Neural cell (in vitro differentiated cells): ENCODE results near the gene ZNF384. TPM values are rescaled to one million over a fixed set of nuclear protein-coding genes. Genes with fewer than 3 reads are reported as not detected.

ENCODE experiments used
- H2AFZ ChIP-seq: fragments of 200-600, 300-800 bp; sonication (generic), shearing (Covaris generic); 2 replicates; pipeline ENCODE4 v1.6.0; 2014; ENCODE audit warnings: low read depth, mild to moderate bottlenecking, antibody characterized with exemption, low read length, moderate library complexity
- H3F3A ChIP-seq: fragments of 200-600 bp; shearing (Covaris generic); 2 replicates; pipeline ENCODE4 v1.6.1; 2016; ENCODE audit warnings: mild to moderate bottlenecking, moderate library complexity, mixed read lengths, antibody characterized with exemption, low read length; ENCODE audit not compliant: insufficient read depth, poor library complexity, severe bottlenecking
- H3K27ac ChIP-seq: fragments of 200-600, 300-800 bp; sonication (generic), shearing (Covaris generic); 2 replicates; pipeline ENCODE4 v1.5.1; 2014; ENCODE audit warnings: mild to moderate bottlenecking, low read length, moderate library complexity
- H3K27me3 ChIP-seq: fragments of 300-800, 200-600 bp; sonication (generic), shearing (Covaris generic); 2 replicates; pipeline ENCODE4 v1.6.0; 2014; ENCODE audit warnings: mild to moderate bottlenecking, low read depth, low read length, moderate library complexity; ENCODE audit not compliant: insufficient read depth
- H3K36me3 ChIP-seq: fragments of 300-800, 200-600 bp; sonication (generic), shearing (Covaris generic); 2 replicates; pipeline ENCODE4 v1.5.1; 2014; ENCODE audit warnings: mild to moderate bottlenecking, antibody characterized with exemption, low read length, moderate library complexity; ENCODE audit not compliant: insufficient read depth
- H3K4me2 ChIP-seq: fragments of 300-800, 200-600 bp; sonication (generic), shearing (Covaris generic); 2 replicates; pipeline ENCODE4 v1.6.0; 2014; ENCODE audit warnings: mild to moderate bottlenecking, low read length
- H3K4me3 ChIP-seq: fragments of 300-800, 200-600 bp; sonication (generic), shearing (Covaris generic); 2 replicates; pipeline ENCODE4 v1.5.1; 2014; ENCODE audit warnings: mild to moderate bottlenecking, low read length, moderate library complexity
- H3K79me2 ChIP-seq: fragments of 200-600 bp; shearing (Covaris generic); replicated peaks from 2 replicates; pipeline ENCODE4 v1.6.0; 2014; ENCODE audit warnings: mild to moderate bottlenecking, low read length, moderate library complexity; ENCODE audit not compliant: insufficient read depth
- H3K9ac ChIP-seq: fragments of 300-800, 200-600 bp; sonication (generic), shearing (Covaris generic); 2 replicates; pipeline ENCODE4 v1.6.1; 2016; ENCODE audit warnings: mild to moderate bottlenecking, low read length, mixed read lengths
- H3K9me2 ChIP-seq: fragments of 200-600 bp; shearing (Covaris generic); 2 replicates; pipeline ENCODE4 v1.6.1; 2016; ENCODE audit warnings: mild to moderate bottlenecking, low read length, mixed read lengths; ENCODE audit not compliant: insufficient read depth
- H3K9me3 ChIP-seq: fragments of 200-600, 300-800 bp; sonication (generic), shearing (Covaris generic); 2 replicates; pipeline ENCODE4 v1.6.1; 2016; ENCODE audit warnings: mild to moderate bottlenecking, mixed run types, low read length, moderate library complexity, mixed read lengths
- H4K20me1 ChIP-seq: fragments of 200-600 bp; shearing (Covaris generic); 2 replicates; pipeline ENCODE4 v1.6.1; 2016; ENCODE audit warnings: mild to moderate bottlenecking, mixed run types; ENCODE audit not compliant: insufficient read depth
- EP300 ChIP-seq: fragments of 450-650 bp; conservative IDR thresholded peaks from 2 replicates; pipeline ENCODE4 v1.6.1; 2014; ENCODE audit warnings: antibody characterized with exemption, mild to moderate bottlenecking, moderate library complexity; ENCODE audit not compliant: poor library complexity, severe bottlenecking
- EZH2 ChIP-seq: fragments of 200-600, 300-800 bp; shearing (Covaris generic), sonication (generic); IDR thresholded peaks from 2 replicates; pipeline ENCODE4 v1.6.1; 2014; ENCODE audit warnings: antibody characterized with exemption, low read length, borderline replicate concordance, mild to moderate bottlenecking; ENCODE audit not compliant: insufficient read depth, poor library complexity, severe bottlenecking
- MXI1 ChIP-seq: fragments of 450-650 bp; conservative IDR thresholded peaks from 2 replicates; pipeline ENCODE4 v1.6.1; 2014; ENCODE audit warnings: antibody characterized with exemption, mild to moderate bottlenecking; ENCODE audit not compliant: poor library complexity, severe bottlenecking
- POLR2AphosphoS5 ChIP-seq: IDR thresholded peaks from 2 replicates; pipeline ENCODE4 v1.6.1; 2012
- RAD21 ChIP-seq: fragments of 450-650 bp; conservative IDR thresholded peaks from 2 replicates; pipeline ENCODE4 v1.6.1; 2014; ENCODE audit warnings: antibody characterized with exemption, mild to moderate bottlenecking, moderate library complexity
- SMC3 ChIP-seq: fragments of 450-650 bp; conservative IDR thresholded peaks from 2 replicates; pipeline ENCODE4 v1.6.1; 2014; ENCODE audit warnings: antibody characterized with exemption, mild to moderate bottlenecking, moderate library complexity; ENCODE audit not compliant: poor library complexity
- TAF1 ChIP-seq: IDR thresholded peaks from 2 replicates; pipeline ENCODE4 v1.6.1; 2012; ENCODE audit warnings: low read depth
- polyA plus RNA-seq: library from polyadenylated mRNA; depleted of rRNA; stranded (reverse); fragments of >200 nt; gene quantifications from 2 replicates; pipeline ENCODE4 v1.2.3, GENCODE V29; 2014
- TF ChIP-seq, protein P1 (sequence below): fragments of 450-650 bp; IDR thresholded peaks from 2 replicates; pipeline ENCODE4 v1.5.1; 2014; ENCODE audit warnings: antibody characterized with exemption, mild to moderate bottlenecking, moderate library complexity; ENCODE audit not compliant: poor library complexity, severe bottlenecking
- TF ChIP-seq, protein P2 (sequence below): IDR thresholded peaks from 2 replicates; pipeline ENCODE4 v1.6.1; 2012; ENCODE audit warnings: borderline replicate concordance

The ZNF384 gene
- polyA plus RNA-seq, 1 donor from 2014 or later, result 25.8 TPM

DNA sequence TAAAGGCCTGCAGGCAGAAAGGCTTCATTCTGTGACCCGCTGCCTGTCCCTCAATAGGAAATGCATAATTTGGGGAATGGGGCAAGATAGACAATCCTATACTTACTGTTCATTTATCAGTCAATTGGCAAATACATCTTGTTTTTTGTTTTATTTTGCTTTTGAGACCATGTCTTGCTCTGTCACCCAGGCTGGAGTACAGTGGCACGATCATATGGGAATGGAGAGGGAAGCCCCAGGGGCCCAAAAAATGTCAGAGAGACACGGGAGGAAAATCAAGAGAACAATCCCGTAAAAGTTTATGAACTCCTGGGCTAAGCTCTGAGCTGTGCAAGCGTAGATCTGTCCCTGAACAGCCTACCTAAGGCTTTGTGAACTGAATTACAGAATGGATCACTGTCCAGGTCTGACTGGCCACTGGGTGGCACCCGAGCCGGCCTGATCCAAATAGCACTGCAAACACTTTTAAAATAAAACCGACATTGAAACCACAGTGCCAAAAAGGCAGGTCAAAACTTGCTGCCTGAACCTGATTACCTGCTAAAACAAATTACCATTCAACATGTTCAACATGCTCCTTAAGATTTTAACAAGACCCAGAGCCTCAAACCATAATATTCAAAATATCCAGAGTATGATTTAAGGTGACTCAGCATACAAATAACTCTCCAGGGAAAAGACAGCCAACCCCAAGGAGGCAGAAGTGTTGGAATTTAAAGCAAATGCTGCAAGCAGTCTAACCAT, 46.4 kb upstream of the ZNF384 start:
- Histone ChIP-seq H3K4me2 (no peak overlapping the region), H3K79me2 (no peaks in the 10 kb centered on the region), H4K20me1 (no peaks in the 10 kb centered on the region), H3K4me3 (no peak overlapping the region), H3K27ac (no peak overlapping the region), H3K27me3 (no peaks in the 10 kb centered on the region), H3F3A (no peaks in the 10 kb centered on the region), H2AFZ (no peak overlapping the region), H3K9me3 (no peaks in the 10 kb centered on the region), H3K9me2 (no peaks in the 10 kb centered on the region), H3K9ac (no peak overlapping the region), H3K36me3 (no peaks in the 10 kb centered on the region)
- peak; percentile 67 for TF ChIP-seq RAD21
- TF ChIP-seq MXI1, result no peak
- peak; percentile 72 for TF ChIP-seq SMC3
- TF ChIP-seq POLR2AphosphoS5, result no peak
- TF ChIP-seq, protein P1, sequence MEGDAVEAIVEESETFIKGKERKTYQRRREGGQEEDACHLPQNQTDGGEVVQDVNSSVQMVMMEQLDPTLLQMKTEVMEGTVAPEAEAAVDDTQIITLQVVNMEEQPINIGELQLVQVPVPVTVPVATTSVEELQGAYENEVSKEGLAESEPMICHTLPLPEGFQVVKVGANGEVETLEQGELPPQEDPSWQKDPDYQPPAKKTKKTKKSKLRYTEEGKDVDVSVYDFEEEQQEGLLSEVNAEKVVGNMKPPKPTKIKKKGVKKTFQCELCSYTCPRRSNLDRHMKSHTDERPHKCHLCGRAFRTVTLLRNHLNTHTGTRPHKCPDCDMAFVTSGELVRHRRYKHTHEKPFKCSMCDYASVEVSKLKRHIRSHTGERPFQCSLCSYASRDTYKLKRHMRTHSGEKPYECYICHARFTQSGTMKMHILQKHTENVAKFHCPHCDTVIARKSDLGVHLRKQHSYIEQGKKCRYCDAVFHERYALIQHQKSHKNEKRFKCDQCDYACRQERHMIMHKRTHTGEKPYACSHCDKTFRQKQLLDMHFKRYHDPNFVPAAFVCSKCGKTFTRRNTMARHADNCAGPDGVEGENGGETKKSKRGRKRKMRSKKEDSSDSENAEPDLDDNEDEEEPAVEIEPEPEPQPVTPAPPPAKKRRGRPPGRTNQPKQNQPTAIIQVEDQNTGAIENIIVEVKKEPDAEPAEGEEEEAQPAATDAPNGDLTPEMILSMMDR, result peak; percentile 63

DNA sequence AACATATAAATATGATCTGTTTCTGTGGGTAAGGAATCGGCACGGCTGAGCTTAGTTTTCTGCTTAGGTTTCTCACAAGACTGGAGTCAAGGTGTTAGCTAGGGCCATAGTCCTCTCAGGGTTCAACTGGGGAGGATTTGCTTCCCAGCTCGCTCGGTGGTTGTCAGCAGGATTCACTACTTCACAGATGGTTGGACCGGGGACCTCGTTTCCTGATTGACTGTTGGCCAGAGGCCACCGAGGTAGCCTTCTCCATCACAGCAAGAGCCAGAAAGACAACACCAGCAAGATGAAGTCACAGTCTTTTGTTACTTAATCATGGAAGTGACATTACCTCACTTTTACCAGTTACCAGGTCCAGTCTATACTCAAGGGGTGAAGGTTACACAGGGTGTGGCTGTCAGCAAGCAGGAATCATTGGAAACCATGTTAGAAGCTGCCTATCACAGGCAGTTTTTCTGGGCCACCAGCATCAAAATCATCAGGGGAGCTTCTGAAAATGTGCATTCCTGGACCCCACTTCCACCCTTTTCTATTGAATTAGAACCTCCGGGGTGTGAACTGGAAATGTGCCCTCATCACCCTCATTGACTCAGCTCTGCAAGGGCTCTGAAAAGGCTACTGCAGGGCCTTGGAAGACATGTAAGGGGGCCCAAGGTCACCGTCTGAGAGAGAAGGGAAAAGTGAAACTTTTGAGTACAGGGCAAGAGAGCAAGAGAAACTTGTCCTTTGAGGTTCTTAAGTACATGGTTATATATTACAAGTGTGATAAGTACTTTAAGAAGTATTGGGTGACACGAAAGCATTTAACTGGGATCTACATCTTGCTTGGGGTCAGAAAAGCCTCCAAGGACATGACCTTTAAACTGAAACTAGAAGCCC, 45.6 kb upstream of the ZNF384 start:
- H3K4me3 ChIP-seq, result no peak overlapping the region
- no peaks in the 10 kb centered on the region for H3K9me3 ChIP-seq
- H3K36me3 ChIP-seq, result no peaks in the 10 kb centered on the region
- H3K4me2 ChIP-seq, result no peak overlapping the region
- H3K9me2 ChIP-seq, result no peaks in the 10 kb centered on the region
- TF ChIP-seq MXI1 (no peak), SMC3 (no peak), EZH2 (no peak), EP300 (no peak), TAF1 (no peak), POLR2AphosphoS5 (no peak), RAD21 (no peak)
- TF ChIP-seq, protein P1, result no peak
- TF ChIP-seq, protein P2, sequence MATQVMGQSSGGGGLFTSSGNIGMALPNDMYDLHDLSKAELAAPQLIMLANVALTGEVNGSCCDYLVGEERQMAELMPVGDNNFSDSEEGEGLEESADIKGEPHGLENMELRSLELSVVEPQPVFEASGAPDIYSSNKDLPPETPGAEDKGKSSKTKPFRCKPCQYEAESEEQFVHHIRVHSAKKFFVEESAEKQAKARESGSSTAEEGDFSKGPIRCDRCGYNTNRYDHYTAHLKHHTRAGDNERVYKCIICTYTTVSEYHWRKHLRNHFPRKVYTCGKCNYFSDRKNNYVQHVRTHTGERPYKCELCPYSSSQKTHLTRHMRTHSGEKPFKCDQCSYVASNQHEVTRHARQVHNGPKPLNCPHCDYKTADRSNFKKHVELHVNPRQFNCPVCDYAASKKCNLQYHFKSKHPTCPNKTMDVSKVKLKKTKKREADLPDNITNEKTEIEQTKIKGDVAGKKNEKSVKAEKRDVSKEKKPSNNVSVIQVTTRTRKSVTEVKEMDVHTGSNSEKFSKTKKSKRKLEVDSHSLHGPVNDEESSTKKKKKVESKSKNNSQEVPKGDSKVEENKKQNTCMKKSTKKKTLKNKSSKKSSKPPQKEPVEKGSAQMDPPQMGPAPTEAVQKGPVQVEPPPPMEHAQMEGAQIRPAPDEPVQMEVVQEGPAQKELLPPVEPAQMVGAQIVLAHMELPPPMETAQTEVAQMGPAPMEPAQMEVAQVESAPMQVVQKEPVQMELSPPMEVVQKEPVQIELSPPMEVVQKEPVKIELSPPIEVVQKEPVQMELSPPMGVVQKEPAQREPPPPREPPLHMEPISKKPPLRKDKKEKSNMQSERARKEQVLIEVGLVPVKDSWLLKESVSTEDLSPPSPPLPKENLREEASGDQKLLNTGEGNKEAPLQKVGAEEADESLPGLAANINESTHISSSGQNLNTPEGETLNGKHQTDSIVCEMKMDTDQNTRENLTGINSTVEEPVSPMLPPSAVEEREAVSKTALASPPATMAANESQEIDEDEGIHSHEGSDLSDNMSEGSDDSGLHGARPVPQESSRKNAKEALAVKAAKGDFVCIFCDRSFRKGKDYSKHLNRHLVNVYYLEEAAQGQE, result no peak
- H3K27ac ChIP-seq, result no peak overlapping the region
- no peak overlapping the region for H2AFZ ChIP-seq
- H3K27me3 ChIP-seq, result no peaks in the 10 kb centered on the region
- no peak overlapping the region for H3K9ac ChIP-seq
- H3F3A ChIP-seq, result no peaks in the 10 kb centered on the region
- H3K79me2 ChIP-seq, result no peaks in the 10 kb centered on the region
- no peaks in the 10 kb centered on the region for H4K20me1 ChIP-seq
